NCI-H1048 (cell line): ENCODE results near the gene CELF5.

ENCODE experiments used
- DNase-seq: peaks from one replicate; lab custom pipeline; 2025; lab: John Stamatoyannopoulos, UW

The CELF5 gene

DNA sequence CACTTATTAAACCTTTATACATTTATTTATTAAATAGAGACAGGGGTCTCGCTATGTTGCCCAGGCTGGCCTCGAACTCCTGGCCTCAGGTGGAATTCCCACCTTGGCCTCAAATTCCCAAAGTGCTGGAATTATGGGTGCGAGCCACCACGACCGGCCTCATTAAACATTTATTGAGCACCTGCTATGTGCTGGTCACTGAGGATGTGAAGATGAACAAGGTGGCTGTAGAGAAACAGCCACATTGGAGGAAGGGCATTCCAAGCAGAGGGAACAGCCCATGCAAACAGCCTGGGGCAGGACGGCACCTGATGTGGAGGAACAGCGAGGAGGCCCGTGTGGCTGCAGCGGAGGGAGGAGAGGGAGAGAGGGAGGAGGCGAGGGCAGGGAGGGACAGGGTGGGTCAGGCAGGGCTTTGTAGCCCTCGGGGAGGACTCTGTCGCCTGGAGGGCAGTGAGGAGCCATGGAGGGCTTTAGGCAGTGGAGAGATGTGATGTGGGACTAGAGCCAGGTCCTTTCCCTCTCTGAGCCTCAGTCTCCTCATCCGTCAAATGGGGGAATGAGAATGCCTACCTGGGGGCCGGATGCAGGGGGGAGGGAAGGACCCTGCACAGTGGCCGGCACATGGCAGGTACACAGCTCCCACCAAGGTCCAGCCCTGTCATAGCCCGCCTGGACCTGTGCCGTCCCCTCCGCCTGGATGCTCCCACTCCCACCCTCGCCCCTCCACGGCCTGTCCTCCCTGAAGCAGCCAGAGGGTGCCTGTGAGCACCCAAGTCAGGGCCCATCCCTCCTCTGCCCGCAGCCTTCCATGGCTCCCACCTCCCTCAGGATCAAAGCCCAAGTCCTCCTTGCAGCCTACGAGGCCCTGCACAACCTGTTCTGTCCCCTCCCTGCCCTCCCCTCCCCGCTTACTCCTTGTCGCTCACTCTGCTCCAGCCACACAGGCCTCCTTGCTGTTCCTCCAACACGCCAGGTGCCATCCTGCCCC, 120.4 kb downstream of the CELF5 start:
- no peak for DNase-seq

DNA sequence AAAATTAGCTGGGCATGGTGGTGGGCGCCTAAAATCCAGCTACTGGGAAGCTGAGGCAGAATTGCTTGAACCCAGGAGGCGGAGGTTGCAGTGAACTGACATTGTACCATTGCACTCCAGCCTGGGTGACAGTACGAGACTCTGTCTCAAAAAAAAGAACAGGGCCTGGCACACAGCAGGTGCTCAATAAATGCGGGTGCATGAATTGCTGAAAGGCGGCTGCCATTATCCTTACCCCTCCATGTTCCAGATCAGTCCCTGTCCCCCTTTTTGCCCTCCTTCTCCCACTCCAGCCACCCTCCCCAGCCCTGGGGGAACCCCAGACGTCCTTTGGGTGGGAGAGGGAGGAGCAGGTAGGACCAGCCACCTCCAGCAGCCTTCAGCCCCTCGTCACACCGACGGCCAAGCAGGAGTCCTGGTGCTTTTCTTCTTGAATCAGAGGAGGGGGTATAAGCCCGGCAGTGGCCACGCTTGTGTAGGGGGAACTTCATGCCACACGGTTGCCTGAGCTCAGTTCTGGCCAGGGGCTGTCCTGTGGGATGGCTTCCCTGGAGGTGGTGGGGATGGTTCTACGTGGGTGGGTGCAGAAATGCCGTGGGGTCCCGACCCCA, 121.5 kb downstream of the CELF5 start:
- DNase-seq, result no peak
